HL-60 (cell line): ENCODE measurements around the gene GMDS.

Source experiments
- CTCF ChIP-seq: IDR thresholded peaks from one replicate; pipeline ENCODE4 v1.5.1; 2011; ENCODE audit warnings: low read length, control low read depth, inconsistent platforms; ENCODE audit not compliant: insufficient read depth
- POLR2AphosphoS5 ChIP-seq: IDR thresholded peaks from 2 replicates; pipeline ENCODE4 v1.6.1; 2012; ENCODE audit warnings: low read depth
- REST ChIP-seq: IDR thresholded peaks from 2 replicates; pipeline ENCODE4 v1.6.1; 2012; ENCODE audit warnings: low read depth; ENCODE audit not compliant: insufficient replicate concordance
- SPI1 ChIP-seq: IDR thresholded peaks from 2 replicates; pipeline ENCODE4 v1.6.1; 2012; ENCODE audit warnings: low read depth, mild to moderate bottlenecking, borderline replicate concordance

GRCh38 chr6:2125158-2125557 is 120.2 kb downstream of the GMDS start:
- TF ChIP-seq CTCF (no peak), REST (no peak), POLR2AphosphoS5 (no peak), SPI1 (no peak)
